ENCODE results near the gene KDELR3. TPM values are rescaled to one million over a fixed set of nuclear protein-coding genes. Genes with fewer than 3 reads are reported as not detected.

The KDELR3 gene
- total and polyA plus RNA-seq, 2 experiments from 2014 or later: 5.6 to 5.7 TPM

DNA sequence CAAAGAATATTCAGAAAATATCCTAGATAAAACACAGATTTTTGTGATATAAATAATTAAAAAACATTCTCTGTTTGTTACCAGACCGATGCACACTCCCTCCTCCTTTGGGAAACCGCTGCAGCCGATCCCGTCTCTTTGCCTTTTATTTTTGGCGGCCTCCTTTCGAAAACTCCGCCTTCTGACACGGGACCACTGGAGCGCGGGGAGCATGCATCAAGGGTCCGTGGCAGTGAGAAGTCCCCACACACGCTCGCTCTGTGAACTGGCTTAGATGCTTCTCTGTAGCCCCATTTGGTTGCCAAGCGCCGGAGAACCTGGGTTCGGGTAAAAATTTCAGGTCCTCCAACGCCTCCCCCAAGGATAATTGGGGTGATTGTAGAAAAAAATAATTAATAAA, 21.2 kb downstream of the KDELR3 start (continued):
- TF ChIP-seq, protein P1, sequence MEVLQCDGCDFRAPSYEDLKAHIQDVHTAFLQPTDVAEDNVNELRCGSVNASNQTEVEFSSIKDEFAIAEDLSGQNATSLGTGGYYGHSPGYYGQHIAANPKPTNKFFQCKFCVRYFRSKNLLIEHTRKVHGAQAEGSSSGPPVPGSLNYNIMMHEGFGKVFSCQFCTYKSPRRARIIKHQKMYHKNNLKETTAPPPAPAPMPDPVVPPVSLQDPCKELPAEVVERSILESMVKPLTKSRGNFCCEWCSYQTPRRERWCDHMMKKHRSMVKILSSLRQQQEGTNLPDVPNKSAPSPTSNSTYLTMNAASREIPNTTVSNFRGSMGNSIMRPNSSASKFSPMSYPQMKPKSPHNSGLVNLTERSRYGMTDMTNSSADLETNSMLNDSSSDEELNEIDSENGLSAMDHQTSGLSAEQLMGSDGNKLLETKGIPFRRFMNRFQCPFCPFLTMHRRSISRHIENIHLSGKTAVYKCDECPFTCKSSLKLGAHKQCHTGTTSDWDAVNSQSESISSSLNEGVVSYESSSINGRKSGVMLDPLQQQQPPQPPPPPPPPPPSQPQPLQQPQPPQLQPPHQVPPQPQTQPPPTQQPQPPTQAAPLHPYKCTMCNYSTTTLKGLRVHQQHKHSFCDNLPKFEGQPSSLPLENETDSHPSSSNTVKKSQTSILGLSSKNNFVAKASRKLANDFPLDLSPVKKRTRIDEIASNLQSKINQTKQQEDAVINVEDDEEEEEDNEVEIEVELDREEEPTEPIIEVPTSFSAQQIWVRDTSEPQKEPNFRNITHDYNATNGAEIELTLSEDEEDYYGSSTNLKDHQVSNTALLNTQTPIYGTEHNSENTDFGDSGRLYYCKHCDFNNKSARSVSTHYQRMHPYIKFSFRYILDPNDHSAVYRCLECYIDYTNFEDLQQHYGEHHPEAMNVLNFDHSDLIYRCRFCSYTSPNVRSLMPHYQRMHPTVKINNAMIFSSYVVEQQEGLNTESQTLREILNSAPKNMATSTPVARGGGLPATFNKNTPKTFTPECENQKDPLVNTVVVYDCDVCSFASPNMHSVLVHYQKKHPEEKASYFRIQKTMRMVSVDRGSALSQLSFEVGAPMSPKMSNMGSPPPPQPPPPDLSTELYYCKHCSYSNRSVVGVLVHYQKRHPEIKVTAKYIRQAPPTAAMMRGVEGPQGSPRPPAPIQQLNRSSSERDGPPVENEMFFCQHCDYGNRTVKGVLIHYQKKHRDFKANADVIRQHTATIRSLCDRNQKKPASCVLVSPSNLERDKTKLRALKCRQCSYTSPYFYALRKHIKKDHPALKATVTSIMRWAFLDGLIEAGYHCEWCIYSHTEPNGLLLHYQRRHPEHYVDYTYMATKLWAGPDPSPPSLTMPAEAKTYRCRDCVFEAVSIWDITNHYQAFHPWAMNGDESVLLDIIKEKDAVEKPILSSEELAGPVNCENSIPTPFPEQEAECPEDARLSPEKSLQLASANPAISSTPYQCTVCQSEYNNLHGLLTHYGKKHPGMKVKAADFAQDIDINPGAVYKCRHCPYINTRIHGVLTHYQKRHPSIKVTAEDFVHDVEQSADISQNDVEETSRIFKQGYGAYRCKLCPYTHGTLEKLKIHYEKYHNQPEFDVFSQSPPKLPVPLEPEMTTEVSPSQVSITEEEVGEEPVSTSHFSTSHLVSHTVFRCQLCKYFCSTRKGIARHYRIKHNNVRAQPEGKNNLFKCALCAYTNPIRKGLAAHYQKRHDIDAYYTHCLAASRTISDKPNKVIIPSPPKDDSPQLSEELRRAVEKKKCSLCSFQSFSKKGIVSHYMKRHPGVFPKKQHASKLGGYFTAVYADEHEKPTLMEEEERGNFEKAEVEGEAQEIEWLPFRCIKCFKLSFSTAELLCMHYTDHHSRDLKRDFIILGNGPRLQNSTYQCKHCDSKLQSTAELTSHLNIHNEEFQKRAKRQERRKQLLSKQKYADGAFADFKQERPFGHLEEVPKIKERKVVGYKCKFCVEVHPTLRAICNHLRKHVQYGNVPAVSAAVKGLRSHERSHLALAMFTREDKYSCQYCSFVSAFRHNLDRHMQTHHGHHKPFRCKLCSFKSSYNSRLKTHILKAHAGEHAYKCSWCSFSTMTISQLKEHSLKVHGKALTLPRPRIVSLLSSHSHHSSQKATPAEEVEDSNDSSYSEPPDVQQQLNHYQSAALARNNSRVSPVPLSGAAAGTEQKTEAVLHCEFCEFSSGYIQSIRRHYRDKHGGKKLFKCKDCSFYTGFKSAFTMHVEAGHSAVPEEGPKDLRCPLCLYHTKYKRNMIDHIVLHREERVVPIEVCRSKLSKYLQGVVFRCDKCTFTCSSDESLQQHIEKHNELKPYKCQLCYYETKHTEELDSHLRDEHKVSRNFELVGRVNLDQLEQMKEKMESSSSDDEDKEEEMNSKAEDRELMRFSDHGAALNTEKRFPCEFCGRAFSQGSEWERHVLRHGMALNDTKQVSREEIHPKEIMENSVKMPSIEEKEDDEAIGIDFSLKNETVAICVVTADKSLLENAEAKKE (CRISPR knock-in tag; IDR thresholded peaks at IDR 0.05): no peak
- no peak for TF ChIP-seq EZH2 (IDR thresholded peaks at IDR 0.05; ENCODE audit: low read depth, unreplicated experiment)

DNA sequence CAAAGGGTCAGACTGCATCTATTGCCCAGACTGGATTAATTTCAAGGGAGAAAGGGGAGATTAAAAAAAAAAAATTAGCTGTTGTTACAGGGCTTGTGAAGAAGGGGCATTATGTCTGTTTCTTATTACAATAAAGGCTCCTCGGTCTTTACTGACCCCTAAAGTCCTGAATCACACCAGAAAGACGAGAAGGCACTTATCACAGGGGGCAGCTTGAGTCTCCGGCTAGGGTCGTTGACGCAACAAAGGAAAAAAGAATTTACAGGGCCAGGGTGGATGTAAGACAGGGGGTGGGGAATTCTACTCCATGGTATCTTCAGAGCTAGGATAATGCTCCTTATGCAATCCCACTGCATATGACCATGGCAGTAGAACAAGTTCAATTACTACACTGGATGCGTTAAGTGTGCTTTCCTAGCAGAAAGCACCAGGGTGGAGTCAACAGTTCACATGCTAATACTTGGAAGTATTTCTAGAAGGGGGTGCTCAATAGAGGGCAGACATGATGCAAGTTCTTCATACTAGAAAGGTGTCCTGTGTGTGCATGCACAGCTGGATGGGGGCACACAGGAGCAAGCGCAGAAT, 21.8 kb downstream of the KDELR3 start:
- DNase-seq (ENCODE audit: low spot score): no peak
- TF ChIP-seq CREB1 (CRISPR knock-in tag; IDR thresholded peaks at IDR 0.05; ENCODE audit: low read depth) (no peak), JUNB (IDR thresholded peaks at IDR 0.05; ENCODE audit: unreplicated experiment) (no peak), ZNF114 (CRISPR knock-in tag; IDR thresholded peaks at IDR 0.05) (no peak), EZH2phosphoT487 (IDR thresholded peaks at IDR 0.05; ENCODE audit: unreplicated experiment) (no peak), STAT1 (IDR thresholded peaks at IDR 0.05; ENCODE audit: unreplicated experiment) (no peak), POLR2AphosphoS5 (IDR thresholded peaks at IDR 0.05; ENCODE audit: low read depth) (no peak), EZH2 (IDR thresholded peaks at IDR 0.05; ENCODE audit: low read depth, unreplicated experiment) (no peak)
- TF ChIP-seq, protein P2, sequence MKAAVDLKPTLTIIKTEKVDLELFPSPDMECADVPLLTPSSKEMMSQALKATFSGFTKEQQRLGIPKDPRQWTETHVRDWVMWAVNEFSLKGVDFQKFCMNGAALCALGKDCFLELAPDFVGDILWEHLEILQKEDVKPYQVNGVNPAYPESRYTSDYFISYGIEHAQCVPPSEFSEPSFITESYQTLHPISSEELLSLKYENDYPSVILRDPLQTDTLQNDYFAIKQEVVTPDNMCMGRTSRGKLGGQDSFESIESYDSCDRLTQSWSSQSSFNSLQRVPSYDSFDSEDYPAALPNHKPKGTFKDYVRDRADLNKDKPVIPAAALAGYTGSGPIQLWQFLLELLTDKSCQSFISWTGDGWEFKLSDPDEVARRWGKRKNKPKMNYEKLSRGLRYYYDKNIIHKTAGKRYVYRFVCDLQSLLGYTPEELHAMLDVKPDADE (IDR thresholded peaks at IDR 0.05): no peak
- TF ChIP-seq, protein P3, sequence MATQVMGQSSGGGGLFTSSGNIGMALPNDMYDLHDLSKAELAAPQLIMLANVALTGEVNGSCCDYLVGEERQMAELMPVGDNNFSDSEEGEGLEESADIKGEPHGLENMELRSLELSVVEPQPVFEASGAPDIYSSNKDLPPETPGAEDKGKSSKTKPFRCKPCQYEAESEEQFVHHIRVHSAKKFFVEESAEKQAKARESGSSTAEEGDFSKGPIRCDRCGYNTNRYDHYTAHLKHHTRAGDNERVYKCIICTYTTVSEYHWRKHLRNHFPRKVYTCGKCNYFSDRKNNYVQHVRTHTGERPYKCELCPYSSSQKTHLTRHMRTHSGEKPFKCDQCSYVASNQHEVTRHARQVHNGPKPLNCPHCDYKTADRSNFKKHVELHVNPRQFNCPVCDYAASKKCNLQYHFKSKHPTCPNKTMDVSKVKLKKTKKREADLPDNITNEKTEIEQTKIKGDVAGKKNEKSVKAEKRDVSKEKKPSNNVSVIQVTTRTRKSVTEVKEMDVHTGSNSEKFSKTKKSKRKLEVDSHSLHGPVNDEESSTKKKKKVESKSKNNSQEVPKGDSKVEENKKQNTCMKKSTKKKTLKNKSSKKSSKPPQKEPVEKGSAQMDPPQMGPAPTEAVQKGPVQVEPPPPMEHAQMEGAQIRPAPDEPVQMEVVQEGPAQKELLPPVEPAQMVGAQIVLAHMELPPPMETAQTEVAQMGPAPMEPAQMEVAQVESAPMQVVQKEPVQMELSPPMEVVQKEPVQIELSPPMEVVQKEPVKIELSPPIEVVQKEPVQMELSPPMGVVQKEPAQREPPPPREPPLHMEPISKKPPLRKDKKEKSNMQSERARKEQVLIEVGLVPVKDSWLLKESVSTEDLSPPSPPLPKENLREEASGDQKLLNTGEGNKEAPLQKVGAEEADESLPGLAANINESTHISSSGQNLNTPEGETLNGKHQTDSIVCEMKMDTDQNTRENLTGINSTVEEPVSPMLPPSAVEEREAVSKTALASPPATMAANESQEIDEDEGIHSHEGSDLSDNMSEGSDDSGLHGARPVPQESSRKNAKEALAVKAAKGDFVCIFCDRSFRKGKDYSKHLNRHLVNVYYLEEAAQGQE (IDR thresholded peaks at IDR 0.05; ENCODE audit: unreplicated experiment): no peak

More for the DNA sequence above, 21.8 kb downstream of the KDELR3 start:
- peak overlapping the region; percentile 87 for H3K27ac ChIP-seq (ENCODE audit: low read depth)
- peaks cover 88% of the 10 kb centered on the region for H3K36me3 ChIP-seq (ENCODE audit: insufficient read depth)
- H3K27ac Mint-ChIP-seq: peak overlapping the region; percentile 96
- no peak overlapping the region for H3K4me3 ChIP-seq
- peaks cover 97% of the 10 kb centered on the region for H3K36me3 Mint-ChIP-seq (ENCODE audit: low read depth)
- no peak overlapping the region for H2AFZ ChIP-seq
- H3K9me2 ChIP-seq (ENCODE audit: insufficient read depth): no peaks in the 10 kb centered on the region
- H3K4me1 ChIP-seq (ENCODE audit: insufficient read depth): peaks cover 12% of the 10 kb centered on the region
- H3K27me3 ChIP-seq (ENCODE audit: insufficient read depth): no peaks in the 10 kb centered on the region
- ATAC-seq: peak; percentile 22
- no peaks in the 10 kb centered on the region for H3K9me3 Mint-ChIP-seq
- peaks cover 40% of the 10 kb centered on the region for H3F3A ChIP-seq (replicated peaks; ENCODE audit: low read depth)
- H3K4me1 Mint-ChIP-seq: peaks cover 47% of the 10 kb centered on the region
- H4K20me1 ChIP-seq (replicated peaks; ENCODE audit: insufficient read depth): peaks cover 22% of the 10 kb centered on the region
- H3K79me2 ChIP-seq (replicated peaks; ENCODE audit: insufficient read depth): peaks cover 36% of the 10 kb centered on the region
- no peak overlapping the region for H3K4me3 Mint-ChIP-seq
- H3K27me3 Mint-ChIP-seq (ENCODE audit: insufficient read depth, low read depth, poor library complexity): peaks cover 10% of the 10 kb centered on the region
- H3K4me2 ChIP-seq: no peak overlapping the region
